H9 (cell line): ENCODE data around the gene LST1. TPM values are rescaled to one million over a fixed set of nuclear protein-coding genes. Genes with fewer than 3 reads are reported as not detected.

Source experiments
- DNase-seq: peaks from one replicate; pipeline ENCODE4 v3.0.0-alpha.2; 2017
- H2AFZ ChIP-seq: one replicate; pipeline ENCODE4 v1.6.1; 2013; ENCODE audit warnings: mild to moderate bottlenecking, low read length, control low read depth, moderate library complexity
- H2AK5ac ChIP-seq: 2 replicates; pipeline ENCODE4 v1.6.1; 2013; ENCODE audit warnings: low read length, control low read depth, mixed read lengths; ENCODE audit not compliant: insufficient read length
- H2BK120ac ChIP-seq: one replicate; pipeline ENCODE4 v1.6.1; 2013; ENCODE audit warnings: low read depth, mild to moderate bottlenecking, low read length, control low read depth, inconsistent platforms; ENCODE audit not compliant: poor library complexity, severe bottlenecking
- H2BK12ac ChIP-seq: 2 replicates; pipeline ENCODE4 v1.6.1; 2013; ENCODE audit warnings: low read length, control low read depth, mixed read lengths, low read depth; ENCODE audit not compliant: insufficient read length
- H2BK15ac ChIP-seq: 2 replicates; pipeline ENCODE4 v1.6.1; 2013; ENCODE audit warnings: low read depth, low read length, control low read depth
- H2BK20ac ChIP-seq: one replicate; pipeline ENCODE4 v1.6.1; 2013; ENCODE audit warnings: low read depth, mild to moderate bottlenecking, low read length, control low read depth, inconsistent platforms; ENCODE audit not compliant: poor library complexity, severe bottlenecking
- H2BK5ac ChIP-seq: 2 replicates; pipeline ENCODE4 v1.6.1; 2013; ENCODE audit warnings: low read length, control low read depth, mixed read lengths; ENCODE audit not compliant: insufficient read length
- H3K14ac ChIP-seq: 2 replicates; pipeline ENCODE4 v1.6.1; 2013; ENCODE audit warnings: low read length, control low read depth; ENCODE audit not compliant: insufficient read depth
- H3K18ac ChIP-seq: 2 replicates; pipeline ENCODE4 v1.6.1; 2013; ENCODE audit warnings: low read depth, mild to moderate bottlenecking, mixed read lengths, low read length, control low read depth; ENCODE audit not compliant: insufficient read length
- H3K23ac ChIP-seq: 2 replicates; pipeline ENCODE4 v1.6.1; 2013; ENCODE audit warnings: low read length, control low read depth, mixed read lengths, low read depth; ENCODE audit not compliant: insufficient read length
- H3K23me2 ChIP-seq: 2 replicates; pipeline ENCODE4 v1.6.1; 2013; ENCODE audit warnings: low read depth, mild to moderate bottlenecking, mixed read lengths, low read length, control low read depth; ENCODE audit not compliant: insufficient read length, poor library complexity, severe bottlenecking
- H3K27ac ChIP-seq: 2 replicates; pipeline ENCODE4 v1.5.1; 2013; ENCODE audit warnings: low read length, control low read depth, mixed read lengths, low read depth; ENCODE audit not compliant: insufficient read length
- H3K27me3 ChIP-seq: 2 replicates; pipeline ENCODE4 v1.6.1; 2013; ENCODE audit warnings: low read length, control low read depth, inconsistent platforms; ENCODE audit not compliant: insufficient read depth
- H3K4ac ChIP-seq: 2 replicates; pipeline ENCODE4 v1.6.1; 2013; ENCODE audit warnings: low read depth, mild to moderate bottlenecking, control low read depth, inconsistent platforms, low read length, moderate library complexity
- H3K4me1 ChIP-seq: 2 replicates; pipeline ENCODE4 v1.6.1; 2013; ENCODE audit warnings: low read length, control low read depth, inconsistent platforms; ENCODE audit not compliant: insufficient read depth
- H3K4me2 ChIP-seq: 2 replicates; pipeline ENCODE4 v1.6.1; 2013; ENCODE audit warnings: low read length, control low read depth, mixed read lengths; ENCODE audit not compliant: insufficient read length, insufficient read depth
- H3K56ac ChIP-seq: 2 replicates; pipeline ENCODE4 v1.6.1; 2013; ENCODE audit warnings: low read depth, mild to moderate bottlenecking, mixed read lengths, low read length, control low read depth; ENCODE audit not compliant: insufficient read length
- H3K79me1 ChIP-seq: 2 replicates; pipeline ENCODE4 v1.6.1; 2013; ENCODE audit warnings: low read depth, mild to moderate bottlenecking, moderate library complexity, low read length, control low read depth, inconsistent platforms; ENCODE audit not compliant: insufficient read depth, poor library complexity, severe bottlenecking
- H3K79me2 ChIP-seq: 2 replicates; pipeline ENCODE4 v1.6.1; 2013; ENCODE audit warnings: low read length, control low read depth, inconsistent platforms; ENCODE audit not compliant: insufficient read depth
- H3K9ac ChIP-seq: 2 replicates; pipeline ENCODE4 v1.6.1; 2013; ENCODE audit warnings: low read length, control low read depth, mixed read lengths; ENCODE audit not compliant: insufficient read length; ENCODE audit errors: extremely low read depth
- H3K9me3 ChIP-seq: one replicate; pipeline ENCODE4 v1.6.1; 2013; ENCODE audit warnings: low read depth, low read length, inconsistent platforms; ENCODE audit not compliant: control insufficient read depth
- H3T11ph ChIP-seq: one replicate; pipeline ENCODE4 v1.6.1; 2013; ENCODE audit warnings: mild to moderate bottlenecking, low read length, control low read depth, inconsistent platforms
- H4K20me1 ChIP-seq: one replicate; pipeline ENCODE4 v1.6.1; 2013; ENCODE audit not compliant: control insufficient read depth, insufficient read length, insufficient read depth
- H4K5ac ChIP-seq: 2 replicates; pipeline ENCODE4 v1.6.1; 2013; ENCODE audit warnings: low read depth, mild to moderate bottlenecking, mixed read lengths, low read length, control low read depth; ENCODE audit not compliant: insufficient read length
- H4K8ac ChIP-seq: replicated peaks from 2 replicates; pipeline ENCODE4 v1.6.1; 2013; ENCODE audit warnings: low read length, control low read depth, mixed read lengths, low read depth; ENCODE audit not compliant: insufficient read length
- H4K91ac ChIP-seq: 2 replicates; pipeline ENCODE4 v1.6.1; 2013; ENCODE audit warnings: low read depth, mild to moderate bottlenecking, moderate library complexity, mixed read lengths, low read length, control low read depth; ENCODE audit not compliant: insufficient read length
- H3K27ac Mint-ChIP-seq, 3 experiments: 2 replicates in 2 of 3; 3 replicates in 1 of 3; pipeline ENCODE4 v1.8.0; 2020 to 2021; ENCODE audit warnings: mixed read lengths in 3 of 3, mild to moderate bottlenecking in 1 of 3, moderate library complexity in 1 of 3
- H3K27me3 Mint-ChIP-seq: 2 replicates; pipeline ENCODE4 v1.8.0; 2021; ENCODE audit warnings: low read depth, mild to moderate bottlenecking, moderate library complexity, mixed read lengths
- H3K36me3 Mint-ChIP-seq, 3 experiments: 2 replicates in 2 of 3; 3 replicates in 1 of 3; pipeline ENCODE4 v1.8.0; 2020 to 2021; ENCODE audit warnings: low read depth in 3 of 3, mixed read lengths in 3 of 3; ENCODE audit not compliant: insufficient read depth in 1 of 3
- H3K4me1 Mint-ChIP-seq, 2 experiments: 2 replicates each; pipeline ENCODE4 v1.8.0; 2020; ENCODE audit warnings: mixed read lengths in 2 of 2
- H3K4me3 Mint-ChIP-seq, 2 experiments: 2 replicates in 1 of 2; 3 replicates in 1 of 2; pipeline ENCODE4 v1.8.0; 2020 to 2021; ENCODE audit warnings: mild to moderate bottlenecking in 2 of 2, mixed read lengths in 2 of 2, moderate library complexity in 1 of 2
- H3K9me3 Mint-ChIP-seq, 2 experiments: 2 replicates in 1 of 2; 3 replicates in 1 of 2; pipeline ENCODE4 v1.8.0; 2020; ENCODE audit warnings: mild to moderate bottlenecking in 2 of 2, mixed read lengths in 2 of 2, moderate library complexity in 1 of 2
- CTCF ChIP-seq: fragments of 200-600 bp; sonication (generic); conservative IDR thresholded peaks from 3 replicates; pipeline ENCODE4 v1.8.0; 2021; ENCODE audit warnings: antibody characterized with exemption, mild to moderate bottlenecking
- WGBS: extraction: QIAGEN DNeasy Blood & Tissue Kit; methylation state at CpG from one replicate; pipeline ENCODE4 v1.1.7; 2013; ENCODE audit warnings: missing lambda C conversion rate, low lambda C conversion rate, mixed read lengths; ENCODE audit not compliant: insufficient read length; ENCODE audit errors: extremely low coverage; 5-methylcytosine and 5-hydroxymethylcytosine counted together
- total RNA-seq: library from RNA; stranded (reverse); gene quantifications from 2 replicates; pipeline ENCODE4 v1.2.1, GENCODE V29; 2021

Gene LST1
- total RNA-seq, 1 experiment from 2014 or later, result not detected

- Histone ChIP-seq H3K4me1 (no peaks in the 10 kb centered on the region), H3K14ac (no peak within 1 kb of the TSS), H3K79me2 (no peaks in the 10 kb centered on the region), H4K8ac (no peak within 1 kb of the TSS), H4K5ac (no peak within 1 kb of the TSS), H3K4ac (no peak within 1 kb of the TSS), H3K9me3 (no peaks in the 10 kb centered on the region), H3K56ac (no peak within 1 kb of the TSS), H3K79me1 (no peaks in the 10 kb centered on the region), H3K27ac (no peak within 1 kb of the TSS), H4K91ac (no peak within 1 kb of the TSS), H2BK20ac (no peak within 1 kb of the TSS), H4K20me1 (no peaks in the 10 kb centered on the region), H3K23me2 (peaks cover 3% of the 10 kb centered on the region), H3K18ac (no peak within 1 kb of the TSS), H2BK12ac (no peak within 1 kb of the TSS), H2AK5ac (no peak within 1 kb of the TSS), H2BK5ac (no peak within 1 kb of the TSS), H2AFZ (no peak within 1 kb of the TSS), H3T11ph (no peak within 1 kb of the TSS), H2BK15ac (no peak within 1 kb of the TSS), H3K23ac (no peak within 1 kb of the TSS), H3K9ac (no peak within 1 kb of the TSS), H3K4me2 (no peak within 1 kb of the TSS), H3K27me3 (no peaks in the 10 kb centered on the region), H2BK120ac (no peak within 1 kb of the TSS)
- no peaks in the 10 kb centered on the region for H3K36me3 Mint-ChIP-seq
- peaks cover 20 to 26% of the 10 kb centered on the region in 2 experiments for H3K4me1 Mint-ChIP-seq
- no peak for TF ChIP-seq CTCF
- H3K27ac Mint-ChIP-seq, result no peak within 1 kb of the TSS
- peaks cover 33% of the 10 kb centered on the region for H3K27me3 Mint-ChIP-seq
- H3K9me3 Mint-ChIP-seq, result no peaks in the 10 kb centered on the region; a peak in 1 of 5 replicates
- no peak within 1 kb of the TSS; a peak in 1 of 5 replicates for H3K4me3 Mint-ChIP-seq
- no CpG with 5 or more reads among the region's 19 CpGs for WGBS
- DNase-seq, result no peak
Observed at GRCh38 chr6:31575335-31575901, 10.7 kb upstream of the LST1 start, which contains the start of gene TNF. Gene TNF (plus strand): TSS chr6:31575565. CDS start chr6:31575742, 177 bp downstream.
